Activated CD4-positive, alpha-beta memory T cell treated with anti-CD3 and anti-CD28 coated beads for 36 hours (primary cell): ENCODE data around the gene AGAP2. TPM values are rescaled to one million over a fixed set of nuclear protein-coding genes. Genes with fewer than 3 reads are reported as not detected.

ENCODE experiments used
- CTCF ChIA-PET: fragments of 350-600 bp; sonication (Branson Sonifier 250); formaldehyde crosslinking; loops from one replicate; lab custom pipeline; 2021; ENCODE audit warnings: antibody characterized with exemption, inconsistent platforms; lab: Charles Lee
- POLR2A ChIA-PET: fragments of 350-600 bp; sonication (Branson Sonifier 250); formaldehyde crosslinking; loops from one replicate; lab custom pipeline; 2021; ENCODE audit warnings: antibody characterized with exemption; lab: Charles Lee
- DNase-seq: peaks from one replicate; pipeline ENCODE4 v3.0.0-alpha.2; 2020
- H3K27ac Mint-ChIP-seq: one replicate; pipeline ENCODE4 v1.8.0; 2021; ENCODE audit warnings: mixed read lengths
- H3K27me3 Mint-ChIP-seq: one replicate; pipeline ENCODE4 v1.8.0; 2021; ENCODE audit warnings: mixed read lengths
- H3K36me3 Mint-ChIP-seq: one replicate; pipeline ENCODE4 v1.8.0; 2021; ENCODE audit warnings: mixed read lengths
- H3K4me1 Mint-ChIP-seq: one replicate; pipeline ENCODE4 v1.8.0; 2021; ENCODE audit warnings: low read depth, mixed read lengths
- H3K4me3 Mint-ChIP-seq: one replicate; pipeline ENCODE4 v1.8.0; 2021; ENCODE audit warnings: mild to moderate bottlenecking, mixed read lengths
- H3K9me3 Mint-ChIP-seq: one replicate; pipeline ENCODE4 v1.8.0; 2021; ENCODE audit warnings: mixed read lengths
- intact Hi-C: fragments of 100-400 bp; cut with micrococcal nuclease; formaldehyde crosslinking; loops from one replicate; pipeline ENCODE4 v1.15.1; 2023
- total RNA-seq, 2 experiments: library from RNA; stranded (reverse); gene quantifications; one replicate each; pipeline ENCODE4 v1.2.3, GENCODE V29; 2021

The AGAP2 gene
- total RNA-seq, 2 experiments from 2014 or later = 32.4 to 34.0 TPM

- intact Hi-C loops = loop anchor here (2.0 to 10.0 kb wide), 2 partner anchors 679 to 1843 kb away; partner anchors contain the start of genes NEMP1 and SLC16A7
- ChIA-PET CTCF (no interaction called here), POLR2A (interaction anchor here (0.6 to 1.6 kb wide), 2 partner anchors 11 to 12 kb away, joined by 3 to 4 read pairs; no protein-coding TSS in a partner anchor)
- DNase-seq = no peak
- Mint-ChIP-seq H3K4me1 (peaks cover 59% of the 10 kb centered on the region), H3K27me3 (no peaks in the 10 kb centered on the region), H3K36me3 (peaks cover 37% of the 10 kb centered on the region), H3K4me3 (peak overlapping the region; percentile 81), H3K27ac (peak overlapping the region; percentile 77), H3K9me3 (no peaks in the 10 kb centered on the region)
These were observed 15.3 kb upstream of the AGAP2 start for GRCh38 chr12:57753756-57754337.

GRCh38 chr12:57752668-57753000 lies 14.1 kb upstream of the AGAP2 start:
- Mint-ChIP-seq H3K4me3 (peak overlapping the region; percentile 95), H3K4me1 (peaks cover 56% of the 10 kb centered on the region), H3K27ac (peak overlapping the region; percentile 91), H3K27me3 (no peaks in the 10 kb centered on the region), H3K36me3 (peaks cover 40% of the 10 kb centered on the region), H3K9me3 (no peaks in the 10 kb centered on the region)
- CTCF ChIA-PET = interaction anchor here (1.0 kb wide), 1 partner anchor 11 kb away, joined by 7 read pairs; no protein-coding TSS in a partner anchor
- DNase-seq = no peak
- intact Hi-C loops = loop anchor here (1.0 to 10.0 kb wide), 8 partner anchors 8 to 1844 kb away; partner anchors contain the start of genes CTDSP2, EEF1AKMT3, MBD6 and METTL1
- POLR2A ChIA-PET = interaction anchor here (1.1 to 1.6 kb wide), 2 partner anchors 10 to 20 kb away, joined by 3 to 10 read pairs; partner anchors contain the start of gene EEF1AKMT3

GRCh38 chr12:57751788-57752667 lies 13.5 kb upstream of the AGAP2 start, which contains the start of gene CDK4:
Gene CDK4, minus strand, starts transcription at chr12:57752310. Its CDS starts 593 bp downstream, at chr12:57751717.
- Mint-ChIP-seq H3K36me3 (peaks cover 43% of the 10 kb centered on the region), H3K27me3 (no peaks in the 10 kb centered on the region), H3K4me3 (peak within 1 kb of the TSS; percentile 95), H3K9me3 (no peaks in the 10 kb centered on the region), H3K27ac (peak within 1 kb of the TSS; percentile 91), H3K4me1 (peaks cover 54% of the 10 kb centered on the region)
- peak; percentile 100 for DNase-seq
- POLR2A ChIA-PET = interaction anchor here (0.6 to 1.6 kb wide), 3 partner anchors 10 to 148 kb away, joined by 3 to 10 read pairs (median 3); partner anchors contain the start of genes DTX3 and EEF1AKMT3
- intact Hi-C loops = loop anchor here (1.0 to 10.0 kb wide), 8 partner anchors 8 to 1845 kb away; partner anchors contain the start of genes CTDSP2, EEF1AKMT3, MBD6 and METTL1
- CTCF ChIA-PET = interaction anchor here (0.7 to 1.0 kb wide), 2 partner anchors 10 to 13 kb away, joined by 3 to 7 read pairs; no protein-coding TSS in a partner anchor

- peaks cover 42% of the 10 kb centered on the region for H3K36me3 Mint-ChIP-seq
- peak overlapping the region; percentile 95 for H3K4me3 Mint-ChIP-seq
- intact Hi-C loops = loop anchor here (10.0 kb wide), 1 partner anchor 677 kb away; the partner anchor contains the start of gene NEMP1
- peaks cover 50% of the 10 kb centered on the region for H3K4me1 Mint-ChIP-seq
- H3K9me3 Mint-ChIP-seq = no peaks in the 10 kb centered on the region
- ChIA-PET CTCF (no interaction called here), POLR2A (interaction anchor here (0.6 to 1.6 kb wide), 3 partner anchors 9 to 147 kb away, joined by 3 to 10 read pairs (median 3); partner anchors contain the start of genes DTX3 and EEF1AKMT3)
- no peaks in the 10 kb centered on the region for H3K27me3 Mint-ChIP-seq
- H3K27ac Mint-ChIP-seq = peak overlapping the region; percentile 91
- DNase-seq = no peak
These were observed 12.9 kb upstream of the AGAP2 start for GRCh38 chr12:57751432-57751787.

- POLR2A ChIA-PET = no interaction called here
- CTCF ChIA-PET = interaction anchor here (1.0 kb wide), 1 partner anchor 8 kb away, joined by 3 read pairs; no protein-coding TSS in a partner anchor
- Mint-ChIP-seq H3K9me3 (no peaks in the 10 kb centered on the region), H3K4me3 (peak overlapping the region; percentile 95), H3K36me3 (peaks cover 46% of the 10 kb centered on the region), H3K4me1 (peaks cover 51% of the 10 kb centered on the region), H3K27ac (peak overlapping the region; percentile 91), H3K27me3 (no peaks in the 10 kb centered on the region)
- intact Hi-C loops = loop anchor here (10.0 kb wide), 1 partner anchor 676 kb away; the partner anchor contains the start of gene NEMP1
- no peak for DNase-seq
These were observed 12.3 kb upstream of the AGAP2 start for GRCh38 chr12:57750561-57751431.

GRCh38 chr12:57749061-57749460 lies 10.5 kb upstream of the AGAP2 start:
- no peak overlapping the region for H3K4me3 Mint-ChIP-seq
- H3K9me3 Mint-ChIP-seq = no peaks in the 10 kb centered on the region
- ChIA-PET CTCF (interaction anchor here (1.0 to 1.4 kb wide), 2 partner anchors 11 to 165 kb away, joined by 3 to 5 read pairs; no protein-coding TSS in a partner anchor), POLR2A (no interaction called here)
- H3K27ac Mint-ChIP-seq = no peak overlapping the region
- peaks cover 50% of the 10 kb centered on the region for H3K36me3 Mint-ChIP-seq
- intact Hi-C loops = no loop called here
- peaks cover 61% of the 10 kb centered on the region for H3K4me1 Mint-ChIP-seq
- no peaks in the 10 kb centered on the region for H3K27me3 Mint-ChIP-seq
- no peak for DNase-seq

GRCh38 chr12:57746025-57746424 lies 7.5 kb upstream of the AGAP2 start:
- DNase-seq = no peak
- POLR2A ChIA-PET = no interaction called here

GRCh38 chr12:57745485-57745881 lies 6.9 kb upstream of the AGAP2 start:
- Mint-ChIP-seq H3K27me3 (no peaks in the 10 kb centered on the region), H3K4me1 (peaks cover 52% of the 10 kb centered on the region), H3K9me3 (no peaks in the 10 kb centered on the region), H3K27ac (peak overlapping the region; percentile 88), H3K36me3 (peaks cover 30% of the 10 kb centered on the region), H3K4me3 (peak overlapping the region; percentile 93)
- intact Hi-C loops = loop anchor here (2.0 kb wide), 2 partner anchors 225 to 267 kb away; partner anchors contain the start of genes ARHGAP9 and DDIT3
- ChIA-PET POLR2A (interaction anchor here (1.1 to 1.3 kb wide), 3 partner anchors 19 to 221 kb away, joined by 4 to 5 read pairs (median 4); partner anchors contain the start of genes EEF1AKMT3 and METTL1), CTCF (interaction anchor here (1.4 to 3.2 kb wide), 2 partner anchors 11 to 14 kb away, joined by 7 to 14 read pairs; no protein-coding TSS in a partner anchor)
- no peak for DNase-seq

More at GRCh38 chr12:57746025-57746424, 7.5 kb upstream of the AGAP2 start:
- Mint-ChIP-seq H3K27ac (peak overlapping the region; percentile 88), H3K9me3 (no peaks in the 10 kb centered on the region), H3K4me3 (peak overlapping the region; percentile 93), H3K36me3 (peaks cover 36% of the 10 kb centered on the region), H3K4me1 (peaks cover 52% of the 10 kb centered on the region), H3K27me3 (no peaks in the 10 kb centered on the region)
- CTCF ChIA-PET = interaction anchor here (3.2 kb wide), 1 partner anchor 10 kb away, joined by 14 read pairs; no protein-coding TSS in a partner anchor
- intact Hi-C loops = no loop called here

GRCh38 chr12:57744777-57745484 lies 6.4 kb upstream of the AGAP2 start, which contains the start of gene TSPAN31:
Gene TSPAN31, plus strand, starts transcription at chr12:57745039. Its CDS starts 116 bp downstream, at chr12:57745155.
- ChIA-PET POLR2A (interaction anchor here (1.1 to 1.3 kb wide), 3 partner anchors 20 to 221 kb away, joined by 4 to 5 read pairs (median 4); partner anchors contain the start of genes EEF1AKMT3 and METTL1), CTCF (interaction anchor here (0.7 to 3.2 kb wide), 3 partner anchors 10 to 15 kb away, joined by 3 to 14 read pairs (median 7); partner anchors contain the start of gene MARCHF9)
- peaks cover 26% of the 10 kb centered on the region for H3K36me3 Mint-ChIP-seq
- no peaks in the 10 kb centered on the region for H3K27me3 Mint-ChIP-seq
- H3K27ac Mint-ChIP-seq = peak within 1 kb of the TSS; percentile 88
- H3K9me3 Mint-ChIP-seq = no peaks in the 10 kb centered on the region
- peak; percentile 98 for DNase-seq
- intact Hi-C loops = loop anchor here (1.0 to 5.0 kb wide), 7 partner anchors 7 to 266 kb away; partner anchors contain the start of genes ARHGAP9, B4GALNT1, CDK4 and DCTN2
- peak within 1 kb of the TSS; percentile 93 for H3K4me3 Mint-ChIP-seq
- H3K4me1 Mint-ChIP-seq = peaks cover 50% of the 10 kb centered on the region
